Gastroesophageal sphincter (tissue), 4 donors: ENCODE data around the gene XYLT1. TPM values are rescaled to one million over a fixed set of nuclear protein-coding genes. Genes with fewer than 3 reads are reported as not detected.

Source experiments
- ATAC-seq: fragments of 150-250 bp; one replicate; pipeline ENCODE4 v1.9.1; 2016; ENCODE audit warnings: mild to moderate bottlenecking, moderate library complexity
- H3K27ac ChIP-seq, 4 donors: fragments of 200-600 bp; sonication (generic) in 3 of 4; 1 replicate in 3 of 4; 2 replicates in 1 of 4; pipeline ENCODE4 v1.5.1; 2016 to 2019
- H3K27me3 ChIP-seq: fragments of 200-600 bp; sonication (generic); one replicate; pipeline ENCODE4 v1.5.1; 2019
- H3K36me3 ChIP-seq, 2 donors: fragments of 200-600 bp; sonication (generic); one replicate each; pipeline ENCODE4 v1.5.1; 2019; ENCODE audit warnings: control low read depth in 1 of 2
- H3K4me1 ChIP-seq, 3 donors: fragments of 200-600 bp; sonication (generic); 1 replicate in 2 of 3; 2 replicates in 1 of 3; pipeline ENCODE4 v1.5.1; 2016 to 2019; ENCODE audit warnings: control low read depth in 2 of 3
- H3K4me3 ChIP-seq, 2 donors: fragments of 200-600 bp; sonication (generic); one replicate each; pipeline ENCODE4 v1.5.1; 2019; ENCODE audit warnings: mild to moderate bottlenecking in 1 of 2, moderate library complexity in 1 of 2
- H3K9me3 ChIP-seq, 3 donors: fragments of 200-600 bp; sonication (generic); one replicate each; pipeline ENCODE4 v1.5.1; 2017 to 2019; ENCODE audit warnings: control low read depth in 2 of 3
- EP300 ChIP-seq: sonication (generic); formaldehyde crosslinking; IDR thresholded peaks from one replicate; pipeline ENCODE4 v1.6.1; 2017; ENCODE audit warnings: antibody characterized with exemption, mild to moderate bottlenecking
- POLR2A ChIP-seq, 2 donors: fragments of 450-650 bp; IDR thresholded peaks; one replicate each; pipeline ENCODE4 v1.6.1; 2017; ENCODE audit warnings: antibody characterized with exemption in 2 of 2, mild to moderate bottlenecking in 2 of 2, moderate library complexity in 1 of 2
- POLR2AphosphoS5 ChIP-seq: sonication (generic); formaldehyde crosslinking; IDR thresholded peaks from one replicate; pipeline ENCODE4 v1.6.1; 2017; ENCODE audit warnings: antibody characterized with exemption
- WGBS, 2 donors: methylation state at CpG; one replicate each; pipeline ENCODE4 v1.1.5; 2018; ENCODE audit warnings: low coverage in 1 of 2; 5-methylcytosine and 5-hydroxymethylcytosine counted together
- total RNA-seq, 4 donors: library from RNA; depleted of rRNA; stranded (reverse); fragments of >200 nt; gene quantifications; one replicate each; pipeline ENCODE4 v1.1.0, GENCODE V29; 2016
- TF ChIP-seq, protein P1 (sequence below), 4 experiments: fragments of 200-600 bp in 2 of 4; fragments of 450-650 bp in 2 of 4; sonication (generic) in 1 of 4; IDR thresholded peaks; one replicate each; pipeline ENCODE4 v1.5.1; 2017 to 2019; ENCODE audit warnings: antibody characterized with exemption in 4 of 4, mild to moderate bottlenecking in 2 of 4, moderate library complexity in 2 of 4

XYLT1 gene, protein sequence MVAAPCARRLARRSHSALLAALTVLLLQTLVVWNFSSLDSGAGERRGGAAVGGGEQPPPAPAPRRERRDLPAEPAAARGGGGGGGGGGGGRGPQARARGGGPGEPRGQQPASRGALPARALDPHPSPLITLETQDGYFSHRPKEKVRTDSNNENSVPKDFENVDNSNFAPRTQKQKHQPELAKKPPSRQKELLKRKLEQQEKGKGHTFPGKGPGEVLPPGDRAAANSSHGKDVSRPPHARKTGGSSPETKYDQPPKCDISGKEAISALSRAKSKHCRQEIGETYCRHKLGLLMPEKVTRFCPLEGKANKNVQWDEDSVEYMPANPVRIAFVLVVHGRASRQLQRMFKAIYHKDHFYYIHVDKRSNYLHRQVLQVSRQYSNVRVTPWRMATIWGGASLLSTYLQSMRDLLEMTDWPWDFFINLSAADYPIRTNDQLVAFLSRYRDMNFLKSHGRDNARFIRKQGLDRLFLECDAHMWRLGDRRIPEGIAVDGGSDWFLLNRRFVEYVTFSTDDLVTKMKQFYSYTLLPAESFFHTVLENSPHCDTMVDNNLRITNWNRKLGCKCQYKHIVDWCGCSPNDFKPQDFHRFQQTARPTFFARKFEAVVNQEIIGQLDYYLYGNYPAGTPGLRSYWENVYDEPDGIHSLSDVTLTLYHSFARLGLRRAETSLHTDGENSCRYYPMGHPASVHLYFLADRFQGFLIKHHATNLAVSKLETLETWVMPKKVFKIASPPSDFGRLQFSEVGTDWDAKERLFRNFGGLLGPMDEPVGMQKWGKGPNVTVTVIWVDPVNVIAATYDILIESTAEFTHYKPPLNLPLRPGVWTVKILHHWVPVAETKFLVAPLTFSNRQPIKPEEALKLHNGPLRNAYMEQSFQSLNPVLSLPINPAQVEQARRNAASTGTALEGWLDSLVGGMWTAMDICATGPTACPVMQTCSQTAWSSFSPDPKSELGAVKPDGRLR
- total RNA-seq: 10 to 100 TPM; 19.1 to 51.6 (median 23.7) TPM

DNA sequence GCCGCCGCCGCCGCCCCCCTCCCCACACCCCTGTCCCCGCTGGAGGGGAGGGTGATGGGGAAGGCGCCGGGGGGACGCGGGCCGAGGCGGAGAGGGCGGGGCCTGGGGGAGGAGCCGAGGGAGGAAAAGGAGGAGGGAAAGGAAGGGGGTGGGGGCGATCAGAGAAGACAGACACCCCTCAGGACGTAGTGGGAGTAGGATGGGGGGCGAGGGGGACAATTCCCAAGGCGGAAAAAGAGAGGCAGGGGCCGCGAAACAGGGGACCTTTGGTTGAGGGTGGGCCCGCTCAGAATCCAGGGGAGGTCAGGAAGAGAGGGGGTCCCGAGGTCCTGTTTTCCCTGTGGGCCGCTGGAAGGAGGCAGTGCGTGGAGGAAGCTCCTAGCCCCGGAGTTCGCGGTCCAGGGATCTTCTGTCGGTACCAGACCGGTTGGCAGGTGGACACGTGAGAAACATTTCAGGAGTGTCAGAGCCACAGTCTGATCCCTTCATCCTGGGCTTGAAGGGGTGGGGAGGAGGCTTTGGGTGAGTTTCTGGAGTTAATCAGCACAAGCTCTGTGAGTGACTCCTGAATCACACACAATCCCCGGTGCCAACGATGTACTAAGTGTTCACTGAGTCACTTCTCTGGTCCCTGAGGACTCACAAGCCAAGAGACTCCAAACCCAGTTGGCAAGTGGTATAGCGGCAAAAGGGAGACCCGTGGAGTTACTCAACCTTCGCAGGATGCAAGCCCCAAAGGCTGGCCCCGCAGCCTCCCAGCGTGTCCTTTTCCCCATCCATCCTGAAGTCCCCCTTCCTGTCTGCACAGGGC lies at the start of gene XYLT1:
TSS of gene XYLT1 (minus strand) at position 53 of the 811 bp plus-strand sequence. CDS start 164 bp downstream, outside the sequence.
- ATAC-seq: peak; percentile 89
- Histone ChIP-seq H3K27me3 (peaks cover 4% of the 10 kb centered on the region), H3K4me1 (peaks cover 0 to 52% (median 18%) of the 10 kb centered on the region in 3 donors), H3K9me3 (no peaks in the 10 kb centered on the region), H3K27ac (peak within 1 kb of the TSS; percentile 91 to 96 (median 93)), H3K36me3 (no peaks in the 10 kb centered on the region), H3K4me3 (peak within 1 kb of the TSS; percentile 81 to 85)
- no peak for TF ChIP-seq POLR2A (IDR thresholded peaks at IDR 0.05)
- TF ChIP-seq, protein P1, sequence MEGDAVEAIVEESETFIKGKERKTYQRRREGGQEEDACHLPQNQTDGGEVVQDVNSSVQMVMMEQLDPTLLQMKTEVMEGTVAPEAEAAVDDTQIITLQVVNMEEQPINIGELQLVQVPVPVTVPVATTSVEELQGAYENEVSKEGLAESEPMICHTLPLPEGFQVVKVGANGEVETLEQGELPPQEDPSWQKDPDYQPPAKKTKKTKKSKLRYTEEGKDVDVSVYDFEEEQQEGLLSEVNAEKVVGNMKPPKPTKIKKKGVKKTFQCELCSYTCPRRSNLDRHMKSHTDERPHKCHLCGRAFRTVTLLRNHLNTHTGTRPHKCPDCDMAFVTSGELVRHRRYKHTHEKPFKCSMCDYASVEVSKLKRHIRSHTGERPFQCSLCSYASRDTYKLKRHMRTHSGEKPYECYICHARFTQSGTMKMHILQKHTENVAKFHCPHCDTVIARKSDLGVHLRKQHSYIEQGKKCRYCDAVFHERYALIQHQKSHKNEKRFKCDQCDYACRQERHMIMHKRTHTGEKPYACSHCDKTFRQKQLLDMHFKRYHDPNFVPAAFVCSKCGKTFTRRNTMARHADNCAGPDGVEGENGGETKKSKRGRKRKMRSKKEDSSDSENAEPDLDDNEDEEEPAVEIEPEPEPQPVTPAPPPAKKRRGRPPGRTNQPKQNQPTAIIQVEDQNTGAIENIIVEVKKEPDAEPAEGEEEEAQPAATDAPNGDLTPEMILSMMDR (IDR thresholded peaks at IDR 0.05): no peak
- peak; percentile 79 for TF ChIP-seq POLR2AphosphoS5
- TF ChIP-seq EP300: no peak
- WGBS, 2 donors: 0 to 5% methylated on average over 6 to 15 of the region's 36 CpGs

DNA sequence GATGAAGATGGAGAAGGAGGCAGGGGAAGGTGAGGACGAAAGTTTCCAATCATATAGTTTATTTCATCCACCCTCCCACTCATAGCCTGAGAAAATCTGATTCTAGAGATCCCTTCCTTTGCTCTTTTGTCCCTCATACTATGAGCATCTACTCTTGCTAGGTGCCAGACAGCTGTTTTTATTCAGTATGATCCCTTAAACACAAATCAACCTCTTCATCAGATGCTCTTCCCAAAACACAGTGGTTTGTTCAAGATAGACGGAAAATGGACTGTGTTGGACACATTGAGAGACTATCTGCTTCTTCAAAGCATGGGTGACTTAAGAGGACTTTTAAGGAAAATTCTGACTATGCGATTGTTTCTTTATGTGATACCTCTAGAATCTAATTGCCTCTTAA lies 49.4 kb upstream of the XYLT1 start:
- Histone ChIP-seq H3K27me3 (peaks cover 8% of the 10 kb centered on the region), H3K36me3 (no peaks in the 10 kb centered on the region), H3K4me1 (no peaks in the 10 kb centered on the region), H3K9me3 (no peaks in the 10 kb centered on the region), H3K4me3 (no peak overlapping the region), H3K27ac (no peak overlapping the region)
- TF ChIP-seq EP300: no peak
- TF ChIP-seq, protein P1 (IDR thresholded peaks at IDR 0.05): no peak
- no peak for TF ChIP-seq POLR2AphosphoS5
- TF ChIP-seq POLR2A (IDR thresholded peaks at IDR 0.05): no peak
- WGBS, 2 donors: 75 to 84% methylated on average over 3 of the region's 3 CpGs
- ATAC-seq: no peak

DNA sequence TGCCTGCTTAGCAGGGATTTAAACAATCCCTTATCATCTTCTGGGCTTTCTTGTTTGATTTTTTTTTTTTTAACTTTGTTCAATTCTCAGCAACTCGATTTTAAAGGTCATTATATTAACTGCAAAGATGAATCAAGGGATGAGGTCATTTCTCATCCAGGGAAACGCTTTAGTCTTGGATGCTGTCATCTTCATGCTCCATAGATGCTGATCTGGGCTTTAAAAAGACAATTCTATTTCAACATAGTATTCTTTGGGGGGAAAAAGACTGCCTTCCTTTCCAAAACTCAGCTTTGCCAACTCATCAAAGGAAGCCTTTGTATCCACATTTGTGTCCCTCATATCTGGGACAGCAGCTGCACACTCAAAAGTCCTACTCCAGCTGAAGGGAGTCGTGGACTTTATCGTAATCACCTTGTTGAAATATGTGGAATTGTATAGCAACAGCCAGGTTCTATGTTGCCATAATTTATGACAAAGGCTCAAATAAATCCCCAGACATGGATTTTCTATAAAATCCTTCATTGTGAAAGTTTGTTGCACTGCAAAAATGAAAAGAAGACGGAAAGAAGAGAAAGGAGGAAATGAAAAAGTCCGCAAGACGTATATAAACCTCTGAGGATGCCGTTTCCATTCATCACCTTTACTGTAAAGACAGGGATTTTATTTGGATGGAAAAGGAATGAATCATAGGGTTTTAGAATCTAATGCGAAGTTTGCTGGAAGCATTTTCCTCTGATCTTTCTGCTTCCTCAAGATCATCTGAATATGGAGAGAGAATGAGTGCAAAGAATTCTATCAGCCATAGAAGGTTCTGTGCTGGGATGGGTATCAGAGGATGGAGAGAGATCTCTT lies 48.6 kb upstream of the XYLT1 start:
- ATAC-seq: no peak
- no peaks in the 10 kb centered on the region for H3K9me3 ChIP-seq
- no peak overlapping the region for H3K4me3 ChIP-seq
- 63 to 71% methylated on average over 9 of the region's 9 CpGs for WGBS, 2 donors
- no peak overlapping the region for H3K27ac ChIP-seq
- H3K4me1 ChIP-seq: no peaks in the 10 kb centered on the region
- H3K27me3 ChIP-seq: peaks cover 8% of the 10 kb centered on the region
- H3K36me3 ChIP-seq: no peaks in the 10 kb centered on the region
- TF ChIP-seq POLR2A (IDR thresholded peaks at IDR 0.05): no peak
- no peak for TF ChIP-seq POLR2AphosphoS5
- TF ChIP-seq, protein P1 (IDR thresholded peaks at IDR 0.05): no peak
- TF ChIP-seq EP300: no peak

DNA sequence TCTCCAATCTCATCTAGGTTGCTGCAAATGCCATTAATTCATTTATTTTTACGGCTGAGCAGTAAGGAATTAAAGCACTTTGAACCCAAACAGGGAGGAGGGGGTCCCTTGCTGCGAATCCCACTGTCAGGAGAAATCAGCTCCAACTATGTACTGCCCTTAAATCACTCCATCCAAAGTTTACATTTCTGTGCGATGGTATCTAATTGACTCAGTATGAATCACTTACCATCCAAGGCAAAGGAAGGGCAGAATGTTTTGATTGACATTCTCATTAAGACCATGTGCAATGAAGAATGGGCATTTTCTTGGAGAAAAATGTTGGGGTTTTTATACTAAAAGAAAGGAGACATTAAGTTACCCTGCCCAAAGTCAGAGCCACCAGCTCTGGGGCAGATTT lies 47.7 kb upstream of the XYLT1 start:
- no peak overlapping the region for H3K4me3 ChIP-seq
- no peak for ATAC-seq
- WGBS, 2 donors: 50 to 67% methylated on average over 3 of the region's 3 CpGs
- no peaks in the 10 kb centered on the region for H3K9me3 ChIP-seq
- H3K27me3 ChIP-seq: peaks cover 8% of the 10 kb centered on the region
- H3K36me3 ChIP-seq: no peaks in the 10 kb centered on the region
- TF ChIP-seq POLR2AphosphoS5: no peak
- no peak for TF ChIP-seq EP300
- no peak for TF ChIP-seq POLR2A (IDR thresholded peaks at IDR 0.05)
- TF ChIP-seq, protein P1 (IDR thresholded peaks at IDR 0.05): no peak
- peaks cover 0 to under 1% (median 0%) of the 10 kb centered on the region in 3 donors for H3K4me1 ChIP-seq
- no peak overlapping the region for H3K27ac ChIP-seq
